ENCODE data around the gene CIROP.

CIROP gene

GRCh38 chr14:23056145-23056955, 48.4 kb downstream of the CIROP start:
- Histone ChIP-seq H3K9ac (ENCODE audit: low read length) (no peak overlapping the region), H3K36me3 (ENCODE audit: low read length) (peaks cover 4% of the 10 kb centered on the region; the same call in 1 of the 2 replicates), H3K4me3 (ENCODE audit: insufficient read depth, low read length, poor library complexity, severe bottlenecking) (no peak overlapping the region), H3K9me2 (replicated peaks; ENCODE audit: insufficient read depth, low read length) (no peaks in the 10 kb centered on the region), H4K20me1 (ENCODE audit: low read depth, low read length) (no peaks in the 10 kb centered on the region), H3K9me3 (ENCODE audit: insufficient read depth, low read length) (no peaks in the 10 kb centered on the region), H3K27me3 (ENCODE audit: low read length) (no peaks in the 10 kb centered on the region), H3K79me2 (ENCODE audit: insufficient read depth, low read length) (no peaks in the 10 kb centered on the region), H2AFZ (ENCODE audit: low read depth, low read length, severe bottlenecking) (no peak overlapping the region), H3K27ac (ENCODE audit: low read depth, low read length) (no peak overlapping the region), H3K4me2 (ENCODE audit: low read depth, low read length, poor library complexity, severe bottlenecking) (peak overlapping the region; percentile 53), H3F3A (ENCODE audit: insufficient read depth) (peaks cover 9% of the 10 kb centered on the region; the same call in 1 of the 2 replicates)
- TF ChIP-seq EZH2phosphoT487 (conservative IDR thresholded peaks at IDR 0.05; ENCODE audit: low read length) = no peak
- TF ChIP-seq, protein P1, sequence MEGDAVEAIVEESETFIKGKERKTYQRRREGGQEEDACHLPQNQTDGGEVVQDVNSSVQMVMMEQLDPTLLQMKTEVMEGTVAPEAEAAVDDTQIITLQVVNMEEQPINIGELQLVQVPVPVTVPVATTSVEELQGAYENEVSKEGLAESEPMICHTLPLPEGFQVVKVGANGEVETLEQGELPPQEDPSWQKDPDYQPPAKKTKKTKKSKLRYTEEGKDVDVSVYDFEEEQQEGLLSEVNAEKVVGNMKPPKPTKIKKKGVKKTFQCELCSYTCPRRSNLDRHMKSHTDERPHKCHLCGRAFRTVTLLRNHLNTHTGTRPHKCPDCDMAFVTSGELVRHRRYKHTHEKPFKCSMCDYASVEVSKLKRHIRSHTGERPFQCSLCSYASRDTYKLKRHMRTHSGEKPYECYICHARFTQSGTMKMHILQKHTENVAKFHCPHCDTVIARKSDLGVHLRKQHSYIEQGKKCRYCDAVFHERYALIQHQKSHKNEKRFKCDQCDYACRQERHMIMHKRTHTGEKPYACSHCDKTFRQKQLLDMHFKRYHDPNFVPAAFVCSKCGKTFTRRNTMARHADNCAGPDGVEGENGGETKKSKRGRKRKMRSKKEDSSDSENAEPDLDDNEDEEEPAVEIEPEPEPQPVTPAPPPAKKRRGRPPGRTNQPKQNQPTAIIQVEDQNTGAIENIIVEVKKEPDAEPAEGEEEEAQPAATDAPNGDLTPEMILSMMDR (IDR thresholded peaks at IDR 0.05; ENCODE audit: insufficient read depth, low read length, poor library complexity, severe bottlenecking) = peak; percentile 96

DNA sequence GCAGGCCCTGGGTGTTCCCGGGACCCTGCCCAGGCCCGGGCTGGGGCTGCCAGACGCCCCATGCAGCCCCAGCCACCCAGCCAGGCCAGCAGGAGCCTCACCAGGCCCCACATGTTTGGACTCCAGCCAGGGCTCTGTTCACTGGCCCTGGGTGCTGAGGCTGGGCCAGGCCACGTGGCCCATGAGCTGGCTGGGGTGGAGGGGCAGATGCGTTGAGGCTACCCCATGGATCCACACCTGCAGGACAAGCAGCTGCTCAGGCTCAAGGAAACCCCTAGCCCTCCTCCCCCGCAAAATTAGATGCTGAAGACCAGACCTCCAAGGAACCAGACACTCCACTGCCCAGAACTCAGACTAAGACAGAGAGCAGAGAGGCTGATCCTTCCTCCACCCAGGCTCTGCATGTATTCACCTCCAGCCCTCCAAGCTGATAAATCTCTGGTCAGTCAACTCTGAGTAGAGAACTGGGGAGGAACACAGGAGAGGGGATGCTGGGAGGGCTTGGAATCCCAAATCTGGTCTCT, 49.1 kb downstream of the CIROP start:
- H3K27me3 ChIP-seq (ENCODE audit: low read length) = no peaks in the 10 kb centered on the region
- no peak for TF ChIP-seq EZH2phosphoT487 (conservative IDR thresholded peaks at IDR 0.05; ENCODE audit: low read length)
- TF ChIP-seq, protein P1 (IDR thresholded peaks at IDR 0.05; ENCODE audit: insufficient read depth, low read length, poor library complexity, severe bottlenecking) = no peak
- no peak overlapping the region for H3K9ac ChIP-seq (ENCODE audit: low read length)
- no peaks in the 10 kb centered on the region for H3K9me3 ChIP-seq (ENCODE audit: insufficient read depth, low read length)
- H3K36me3 ChIP-seq (ENCODE audit: low read length) = 0 out of 2 replicates have a peak, but pooled peaks cover under 1% of the 10 kb centered on the region
- H3F3A ChIP-seq (ENCODE audit: insufficient read depth) = peaks cover 9% of the 10 kb centered on the region; the same call in 1 of the 2 replicates
- H4K20me1 ChIP-seq (ENCODE audit: low read depth, low read length) = no peaks in the 10 kb centered on the region
- no peaks in the 10 kb centered on the region for H3K79me2 ChIP-seq (ENCODE audit: insufficient read depth, low read length)
- no peak overlapping the region for H3K4me2 ChIP-seq (ENCODE audit: low read depth, low read length, poor library complexity, severe bottlenecking)
- H3K9me2 ChIP-seq (replicated peaks; ENCODE audit: insufficient read depth, low read length) = no peaks in the 10 kb centered on the region
- H2AFZ ChIP-seq (ENCODE audit: low read depth, low read length, severe bottlenecking) = no peak overlapping the region
- no peak overlapping the region for H3K4me3 ChIP-seq (ENCODE audit: insufficient read depth, low read length, poor library complexity, severe bottlenecking)
- H3K27ac ChIP-seq (ENCODE audit: low read depth, low read length) = no peak overlapping the region

DNA sequence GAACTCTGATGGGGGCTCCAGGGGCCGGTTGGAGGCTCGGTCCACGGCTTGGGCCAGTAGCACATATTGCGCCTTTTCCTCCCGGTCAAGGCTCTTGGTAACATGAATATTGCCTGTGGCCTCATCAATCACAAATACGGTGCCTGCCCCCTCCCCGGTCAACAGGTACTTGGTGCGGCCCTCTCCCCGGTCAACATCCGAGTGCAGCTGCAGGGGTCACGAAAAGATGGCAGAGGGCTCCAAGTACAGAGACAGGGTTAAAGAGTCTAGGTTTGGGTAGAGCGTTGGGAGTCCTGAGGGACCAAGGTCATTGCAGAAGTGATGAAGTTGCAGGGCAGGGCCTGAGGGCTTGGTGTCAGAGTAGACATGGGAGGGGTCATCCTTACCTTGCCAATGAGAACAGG, 49.6 kb downstream of the CIROP start:
- no peak overlapping the region for H3K27ac ChIP-seq (ENCODE audit: low read depth, low read length)
- H3K4me2 ChIP-seq (ENCODE audit: low read depth, low read length, poor library complexity, severe bottlenecking) = no peak overlapping the region
- TF ChIP-seq EZH2phosphoT487 (conservative IDR thresholded peaks at IDR 0.05; ENCODE audit: low read length) = no peak
- TF ChIP-seq, protein P1 (IDR thresholded peaks at IDR 0.05; ENCODE audit: insufficient read depth, low read length, poor library complexity, severe bottlenecking) = no peak

More for the DNA sequence above, 49.6 kb downstream of the CIROP start:
- Histone ChIP-seq H3K27me3 (ENCODE audit: low read length) (no peaks in the 10 kb centered on the region), H3K9me2 (replicated peaks; ENCODE audit: insufficient read depth, low read length) (no peaks in the 10 kb centered on the region), H3K36me3 (ENCODE audit: low read length) (no peaks in the 10 kb centered on the region), H4K20me1 (ENCODE audit: low read depth, low read length) (no peaks in the 10 kb centered on the region), H3F3A (ENCODE audit: insufficient read depth) (peaks cover 6% of the 10 kb centered on the region; the same call in 1 of the 2 replicates), H3K79me2 (ENCODE audit: insufficient read depth, low read length) (no peaks in the 10 kb centered on the region), H3K9me3 (ENCODE audit: insufficient read depth, low read length) (no peaks in the 10 kb centered on the region), H3K4me3 (ENCODE audit: insufficient read depth, low read length, poor library complexity, severe bottlenecking) (no peak overlapping the region), H2AFZ (ENCODE audit: low read depth, low read length, severe bottlenecking) (no peak overlapping the region), H3K9ac (ENCODE audit: low read length) (no peak overlapping the region)

Measured in SU-DHL-6 (cell line).